GM19467 (cell line): ENCODE data around the gene BATF2.

ENCODE experiments used
- ATAC-seq: cut with Tn5 transposase; IDR thresholded peaks from one replicate; pipeline ENCODE4 v1.9.1; 2021; ENCODE audit warnings: mild to moderate bottlenecking, moderate library complexity; ENCODE audit not compliant: unreplicated experiment

BATF2 gene

GRCh38 chr11:64970731-64971151 is 26.0 kb downstream of the BATF2 start:
- ATAC-seq = no peak

GRCh38 chr11:64969209-64969608 is 27.6 kb downstream of the BATF2 start:
- ATAC-seq = no peak

- ATAC-seq = no peak
Measured at GRCh38 chr11:64967375-64967774, 29.4 kb downstream of the BATF2 start.

GRCh38 chr11:64963072-64963631 is 33.6 kb downstream of the BATF2 start:
- no peak for ATAC-seq

GRCh38 chr11:64960719-64961118 is 36.1 kb downstream of the BATF2 start:
- ATAC-seq = no peak

GRCh38 chr11:64959498-64959897 is 37.3 kb downstream of the BATF2 start:
- ATAC-seq = no peak

GRCh38 chr11:64954201-64954600 is 42.6 kb downstream of the BATF2 start:
- no peak for ATAC-seq

- no peak for ATAC-seq
Measured at GRCh38 chr11:64951529-64951928, 45.2 kb downstream of the BATF2 start.

GRCh38 chr11:64947208-64947814 is 49.5 kb downstream of the BATF2 start:
- no peak for ATAC-seq
